DLD1 (cell line): ENCODE results near the gene MRPS30.
"Not testable (repeated sequence)": the region's sequence is repeated elsewhere in the genome, so short reads cannot be mapped to it uniquely, and the experiment has no call there.

ENCODE experiments used
- in situ Hi-C: cut with HindIII; loops from 2 replicates; pipeline ENCODE4 v1.10.0; 2017; ENCODE audit warnings: low sequenced_read_pairs

Gene MRPS30

DNA sequence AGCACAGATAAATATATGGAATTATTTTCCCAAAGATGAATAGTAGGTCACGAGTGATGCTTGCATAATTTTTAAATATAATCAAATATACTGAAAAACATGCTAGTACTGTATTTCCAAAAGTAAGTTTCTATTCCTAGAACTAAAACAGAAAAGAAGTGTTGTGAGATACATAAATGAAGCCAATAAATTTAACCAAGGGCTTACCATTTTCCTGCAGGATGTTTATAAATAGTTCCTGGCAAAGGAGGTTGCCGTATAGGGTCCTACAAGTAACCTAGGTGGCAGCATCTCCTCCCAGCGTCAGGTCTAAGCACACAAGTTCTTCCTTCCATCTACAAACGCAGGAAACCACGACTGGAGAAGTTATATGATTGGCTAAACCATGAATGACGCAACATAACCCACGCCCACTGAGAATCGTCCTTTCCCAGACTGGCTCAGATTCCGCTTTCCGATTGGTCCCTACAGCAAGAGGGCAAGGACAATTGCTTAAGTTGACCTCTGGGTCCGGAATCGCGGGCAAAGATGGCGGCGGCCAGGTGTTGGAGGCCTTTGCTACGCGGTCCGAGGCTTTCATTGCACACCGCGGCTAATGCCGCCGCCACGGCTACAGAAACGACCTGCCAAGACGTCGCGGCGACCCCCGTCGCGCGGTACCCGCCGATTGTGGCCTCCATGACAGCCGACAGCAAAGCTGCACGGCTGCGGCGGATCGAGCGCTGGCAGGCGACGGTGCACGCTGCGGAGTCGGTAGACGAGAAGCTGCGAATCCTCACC lies at the start of gene MRPS30:
Gene MRPS30, plus strand, starts transcription at position 513 of the 780 bp plus-strand sequence. Its CDS starts 16 bp downstream, at position 529.
- in situ Hi-C loops = no loop called here

DNA sequence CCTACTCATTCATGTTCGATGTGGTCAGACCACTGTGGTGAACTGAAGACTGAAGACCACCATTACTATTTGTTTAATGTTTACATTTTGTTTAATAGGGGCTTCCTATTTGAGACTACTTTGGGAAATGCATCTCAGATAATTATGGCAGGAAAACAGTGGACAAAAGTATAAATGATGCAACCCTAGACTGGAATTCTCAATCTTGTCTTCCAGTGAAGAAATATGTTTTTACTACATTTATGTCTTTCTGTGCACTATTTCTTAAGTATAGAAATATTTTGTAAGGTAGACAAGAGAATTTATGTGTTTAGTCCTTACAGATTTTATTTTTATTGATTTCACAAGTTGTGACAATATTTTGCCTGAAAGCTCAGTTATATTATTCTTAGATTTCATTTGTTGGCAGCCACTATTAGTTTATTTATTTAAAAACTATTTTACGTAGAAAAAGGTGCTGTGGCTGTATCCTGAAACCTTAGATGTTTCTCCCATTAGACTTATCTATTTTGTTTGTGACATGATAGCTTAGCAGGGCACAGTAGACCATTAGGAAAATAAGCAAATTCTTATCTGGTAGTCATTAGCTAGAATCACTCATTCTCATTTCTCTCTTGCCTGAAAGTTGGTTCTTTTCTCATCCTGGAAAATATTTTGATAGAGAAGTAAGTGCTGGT lies 39.4 kb upstream of the MRPS30 start:
- in situ Hi-C loops = no loop called here

DNA sequence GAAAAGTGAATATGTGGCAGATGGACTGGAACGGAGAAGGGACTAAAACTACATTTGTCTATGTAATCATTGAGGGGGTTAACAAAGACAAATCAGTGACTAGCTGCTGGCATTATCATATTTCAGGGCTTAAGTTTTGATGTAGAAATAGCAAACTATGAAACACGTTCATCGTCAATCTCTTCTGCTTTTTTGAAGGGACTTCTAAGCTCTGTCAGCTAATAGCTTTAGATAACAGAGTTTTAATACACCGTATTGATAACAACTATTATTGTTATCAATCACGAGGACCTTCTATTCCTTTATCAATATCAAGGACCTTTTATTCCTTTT lies 38.9 kb upstream of the MRPS30 start:
- in situ Hi-C loops = no loop called here

DNA sequence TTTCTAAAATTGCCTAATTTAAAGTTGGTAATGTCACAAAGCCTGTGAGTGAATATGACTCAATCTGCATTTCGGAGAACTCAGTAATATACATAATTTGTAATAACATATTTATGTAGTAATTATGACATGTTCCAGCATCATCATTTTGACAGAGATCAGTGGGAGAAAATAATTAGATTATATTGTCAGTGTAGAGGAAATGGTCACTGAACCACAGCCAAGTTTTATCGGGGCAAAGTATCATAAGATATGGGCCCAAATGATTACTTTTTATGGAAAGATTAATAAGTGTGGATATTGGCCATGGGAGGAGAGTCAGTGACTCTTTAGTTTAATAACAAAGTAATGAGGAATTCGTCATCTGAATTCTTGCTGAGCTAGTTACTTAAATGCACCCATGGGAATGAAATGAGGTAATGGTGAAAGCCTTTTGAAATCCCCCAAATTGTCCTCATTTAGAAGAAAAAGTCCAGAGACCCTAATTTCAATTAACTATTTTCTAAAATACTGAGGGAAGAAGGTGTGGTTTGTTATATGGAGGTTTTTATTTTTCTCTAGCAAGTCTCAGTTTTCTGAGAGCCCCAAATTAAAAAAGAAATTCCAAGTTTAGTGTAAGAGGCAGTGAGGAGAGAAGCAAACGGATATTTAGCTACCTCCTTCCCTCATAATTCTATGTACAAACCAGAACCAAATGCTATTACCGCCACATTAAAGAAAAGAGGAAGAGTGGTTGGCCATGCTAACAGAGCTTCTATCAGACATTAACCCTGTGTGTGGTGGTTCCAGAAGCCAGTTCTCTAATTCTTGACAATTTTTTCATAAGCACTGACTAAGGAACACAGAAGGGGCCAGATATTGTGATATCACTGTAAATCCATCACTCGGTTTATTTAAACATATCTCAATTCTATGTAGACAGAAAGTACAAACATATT lies 37.7 kb upstream of the MRPS30 start:
- in situ Hi-C loops = no loop called here

DNA sequence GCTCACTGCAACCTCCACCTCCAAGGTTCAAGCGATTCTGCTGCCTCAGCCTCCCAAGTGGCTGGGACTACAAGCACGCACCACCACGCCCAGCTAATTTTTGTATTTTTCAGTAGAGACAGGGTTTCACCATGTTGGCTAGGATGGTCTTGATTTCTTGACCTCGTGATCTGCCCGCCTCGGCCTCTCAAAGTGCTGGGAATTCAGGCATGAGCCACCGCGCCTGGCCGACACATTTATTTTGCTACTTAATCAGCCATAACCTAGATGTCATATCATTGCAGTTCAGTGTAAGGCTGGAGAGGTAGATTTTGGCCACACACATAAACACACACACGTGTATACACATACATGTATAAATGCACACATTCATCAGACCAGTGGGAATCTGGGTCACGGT lies 36.4 kb upstream of the MRPS30 start:
- in situ Hi-C loops = not testable (repeated sequence)

DNA sequence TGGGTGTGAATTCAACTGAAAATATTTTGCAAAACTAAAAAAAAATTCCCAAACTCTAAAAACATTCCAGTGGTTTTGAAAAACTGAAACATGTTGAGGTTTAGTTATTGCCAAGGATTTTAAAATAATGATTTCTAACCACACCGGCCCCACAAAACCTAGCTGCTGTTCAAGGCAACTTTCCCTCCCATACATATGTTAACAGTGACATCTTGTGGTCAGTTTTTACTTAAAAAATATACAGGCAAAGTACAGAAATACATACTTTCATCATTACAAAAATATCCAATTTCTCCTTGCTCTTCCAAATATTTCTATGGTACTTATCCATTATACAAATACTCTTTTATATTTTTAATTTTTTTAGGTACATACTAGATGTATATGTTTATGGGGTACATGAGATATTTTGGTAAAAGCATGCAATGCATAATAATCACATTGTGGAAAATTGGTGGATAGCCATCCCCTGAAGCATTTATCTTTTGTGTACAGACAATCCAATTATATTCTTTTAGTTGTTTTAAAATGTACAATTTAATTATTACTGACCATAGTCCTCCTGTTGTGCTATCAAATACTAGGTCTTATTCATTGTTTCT lies 34.4 kb upstream of the MRPS30 start:
- in situ Hi-C loops = no loop called here

DNA sequence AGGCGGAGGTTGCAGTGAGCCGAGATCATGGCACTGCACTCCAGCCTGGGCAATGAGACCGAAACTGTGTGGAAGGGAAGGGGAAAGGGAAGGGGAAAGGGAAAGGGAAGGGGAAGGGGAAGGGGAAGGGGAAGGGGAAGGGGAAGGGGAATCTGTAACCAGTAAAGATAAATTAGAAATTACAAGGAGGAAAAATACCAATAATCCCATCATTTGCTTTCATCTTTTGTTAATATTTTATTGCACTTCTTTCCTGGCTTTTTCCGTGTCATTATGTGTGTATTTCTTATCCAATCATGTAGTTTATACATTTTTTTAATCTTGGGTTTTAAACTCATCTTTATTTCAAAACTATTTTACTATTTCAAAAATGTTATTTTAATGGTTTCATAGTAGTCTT lies 29.6 kb upstream of the MRPS30 start:
- in situ Hi-C loops = no loop called here

DNA sequence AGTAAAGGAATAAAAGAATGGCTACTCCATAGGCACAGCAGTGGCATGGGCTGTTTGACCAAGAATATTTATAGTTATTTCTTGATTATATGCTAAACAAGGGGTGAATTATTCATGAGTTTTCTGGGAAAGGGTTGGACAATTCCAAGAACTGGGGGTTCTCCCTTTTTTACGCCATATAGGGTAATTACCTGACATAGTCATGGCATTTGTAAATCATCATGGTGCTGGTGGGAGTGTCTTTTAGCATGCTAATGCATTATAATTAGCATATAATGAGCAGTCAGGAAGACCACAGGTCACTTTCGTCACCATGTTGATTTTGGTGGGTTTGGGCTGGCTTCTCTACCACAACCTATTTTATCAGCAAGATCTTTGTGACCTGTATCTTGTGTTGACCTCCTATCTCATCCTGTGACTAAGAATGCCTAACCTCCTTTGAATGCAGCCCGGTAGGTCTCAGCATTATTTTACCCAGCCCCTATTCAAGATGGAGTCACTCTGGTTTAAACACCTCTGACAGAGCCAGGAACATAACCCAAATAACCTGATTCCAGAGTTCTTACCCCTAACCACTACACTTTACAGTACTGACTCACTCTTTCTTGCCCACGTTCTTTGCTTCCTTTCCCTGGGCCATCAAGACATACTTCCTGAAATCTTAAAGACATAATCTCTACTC lies 25.0 kb upstream of the MRPS30 start:
- in situ Hi-C loops = no loop called here

DNA sequence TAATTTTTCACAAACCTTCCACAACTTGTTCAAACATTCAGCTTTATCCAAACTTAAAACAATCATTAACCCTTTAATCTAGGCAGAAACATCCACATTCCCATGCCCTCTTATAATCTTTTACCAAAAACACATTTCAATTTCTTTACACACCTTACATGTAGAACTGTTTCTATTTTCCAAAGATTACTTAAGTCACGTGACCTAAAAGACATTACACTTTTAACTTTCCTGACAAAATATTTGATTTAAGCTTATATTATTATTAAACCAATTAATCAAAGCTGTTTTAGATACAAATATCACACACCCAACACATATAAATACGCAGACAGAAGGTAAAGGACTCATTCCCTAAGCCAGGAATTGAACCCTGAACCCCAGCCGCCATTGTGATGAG lies 21.0 kb upstream of the MRPS30 start:
- in situ Hi-C loops = no loop called here

DNA sequence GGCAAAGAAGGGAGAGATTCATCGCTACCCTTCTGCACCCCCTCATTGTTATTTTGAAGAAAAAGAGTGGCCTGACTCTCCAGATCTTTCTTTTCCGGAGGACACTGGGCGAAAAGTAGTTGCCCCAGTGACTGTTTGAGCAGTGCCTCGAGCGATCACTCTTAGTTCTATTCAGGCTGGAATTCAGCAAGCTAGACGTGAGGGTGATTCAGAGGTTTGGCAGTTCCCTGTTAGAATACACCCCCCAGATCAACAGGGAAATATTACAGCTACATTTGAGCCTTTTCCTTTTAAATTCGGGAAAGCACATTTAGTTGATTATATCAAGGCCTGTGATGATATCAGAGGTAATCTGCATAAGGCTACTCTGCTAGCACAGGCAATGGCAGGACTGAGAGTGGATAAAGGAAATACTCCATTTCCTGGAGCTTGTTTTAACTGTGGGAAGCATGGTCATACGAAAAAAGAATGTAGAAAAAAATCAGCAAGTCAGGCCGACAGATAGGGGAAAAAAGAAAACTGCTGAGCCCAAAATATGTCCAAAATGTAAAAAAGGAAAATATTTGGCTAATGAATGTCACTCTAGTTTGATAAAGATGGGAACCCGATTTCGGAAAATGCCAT lies 19.3 kb upstream of the MRPS30 start:
- in situ Hi-C loops = not testable (repeated sequence)

DNA sequence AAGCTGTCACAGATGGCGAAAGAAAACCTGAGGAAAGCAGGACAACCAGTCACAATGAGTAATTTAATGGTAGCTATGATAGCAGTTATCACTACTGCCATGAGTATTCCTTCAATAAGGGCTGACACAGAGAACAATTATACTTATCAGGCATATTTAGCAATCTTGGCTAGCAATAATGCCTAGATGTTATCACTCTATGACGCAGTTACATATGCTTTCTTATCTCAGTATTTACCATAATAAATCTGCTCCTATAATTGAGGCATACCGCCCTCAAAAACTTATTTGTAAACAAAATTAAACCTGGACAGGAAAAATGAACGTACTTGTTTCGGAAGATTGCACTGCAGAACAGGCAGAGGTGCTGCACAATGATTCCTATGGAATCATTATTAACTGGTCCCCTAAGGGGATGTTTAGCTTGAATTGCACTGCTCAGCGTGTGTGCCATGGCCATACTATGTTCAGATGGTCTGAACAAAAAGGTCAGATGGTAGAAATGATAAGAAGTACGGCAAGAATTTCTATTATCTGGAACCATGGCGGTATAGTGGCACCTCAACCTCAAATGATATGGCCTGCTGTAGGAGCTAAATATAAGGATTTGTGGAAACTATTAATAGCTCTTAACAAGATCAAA lies 16.6 kb upstream of the MRPS30 start:
- in situ Hi-C loops = not testable (repeated sequence)

DNA sequence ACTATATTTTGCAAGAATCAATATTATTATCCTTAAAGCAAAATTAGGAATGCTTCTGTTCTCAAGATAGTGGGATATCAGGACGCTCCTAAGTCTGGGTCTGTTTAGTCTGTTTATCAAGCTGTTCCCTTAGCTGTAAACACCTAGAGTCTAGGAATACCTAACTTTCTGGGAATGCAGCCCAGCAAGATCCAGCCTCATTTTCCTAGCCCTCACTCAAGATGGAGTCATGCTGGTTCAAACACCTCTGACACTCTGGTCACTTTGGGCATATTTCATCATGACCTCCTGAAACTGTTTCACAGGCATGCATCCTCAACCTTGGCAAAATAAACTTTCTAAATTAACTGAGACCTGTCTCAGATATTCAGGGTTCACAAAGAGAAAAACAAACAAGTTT lies 14.4 kb upstream of the MRPS30 start:
- in situ Hi-C loops = no loop called here

DNA sequence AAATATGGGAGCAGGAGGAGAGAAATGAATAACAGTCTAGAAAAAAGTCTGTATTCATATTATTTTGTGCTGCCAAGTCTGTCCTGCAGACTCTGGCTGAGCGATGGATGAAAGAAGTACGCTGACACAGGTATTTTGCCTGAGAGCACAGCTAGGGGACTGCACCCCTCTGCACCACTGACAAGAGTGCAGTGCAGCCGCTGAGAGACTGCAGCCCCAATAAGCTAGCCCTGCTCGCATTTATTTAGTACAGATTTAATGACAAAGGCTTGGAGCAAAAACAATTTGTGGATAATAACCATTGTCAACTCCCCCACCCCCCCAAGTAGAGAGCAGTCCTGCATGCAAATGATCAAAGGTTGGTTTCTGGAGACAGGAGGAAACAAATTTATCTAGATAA lies 13.3 kb upstream of the MRPS30 start:
- in situ Hi-C loops = no loop called here

DNA sequence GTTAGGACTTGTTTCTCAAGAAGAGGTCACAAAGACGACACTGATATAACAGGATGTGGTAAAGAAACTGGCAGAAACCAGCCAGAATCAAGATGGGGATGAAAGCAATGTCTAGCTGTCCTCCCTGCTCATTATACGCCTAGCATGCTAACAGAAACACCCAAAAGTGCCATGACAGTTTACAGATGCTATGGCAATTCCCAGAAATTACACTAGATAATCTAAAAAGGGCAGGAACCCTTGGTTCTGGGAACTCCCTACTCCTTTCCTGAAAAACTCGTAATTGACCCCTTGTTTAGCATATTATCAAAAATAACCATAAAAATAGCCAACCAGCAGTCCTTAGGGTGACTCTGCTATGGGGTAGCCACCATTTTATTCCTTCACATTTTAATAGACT lies 10.9 kb upstream of the MRPS30 start:
- in situ Hi-C loops = no loop called here

DNA sequence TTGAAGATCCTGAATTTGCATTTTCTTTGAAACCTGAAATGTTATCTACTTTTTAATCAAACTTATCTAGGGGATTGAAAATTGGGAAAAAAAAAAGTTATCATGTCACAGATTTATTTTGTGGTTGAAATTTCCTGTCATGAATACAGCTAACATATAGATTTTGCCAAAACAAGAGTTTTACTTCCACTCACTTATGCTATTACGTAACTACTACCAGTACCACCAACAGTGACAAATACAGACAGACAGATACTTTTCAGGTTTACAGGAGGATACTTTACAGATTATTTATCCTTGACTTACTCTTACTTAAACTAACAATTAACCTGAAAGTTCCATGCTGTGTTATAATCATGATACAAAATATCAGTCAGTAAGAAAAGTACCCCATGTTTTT lies 6.8 kb upstream of the MRPS30 start:
- in situ Hi-C loops = no loop called here

DNA sequence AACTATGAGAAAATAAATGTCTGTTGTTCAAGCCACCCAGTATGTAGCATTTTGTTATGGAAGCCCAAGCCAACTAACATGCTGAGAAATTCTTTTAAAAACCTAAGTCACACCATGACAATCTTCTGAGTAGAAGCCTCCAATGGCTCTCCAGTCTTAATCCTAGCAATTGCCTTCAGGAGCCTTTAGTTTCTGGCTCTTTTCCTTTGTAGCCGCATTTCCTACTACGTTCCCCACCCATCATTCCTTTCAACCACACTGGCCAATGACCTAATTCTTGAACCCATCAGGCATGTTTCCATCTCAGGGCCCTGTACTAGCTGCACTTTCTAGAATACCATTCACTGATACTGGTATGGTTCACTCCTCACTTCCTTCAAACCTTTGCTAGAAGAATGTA lies 2.1 kb upstream of the MRPS30 start:
- in situ Hi-C loops = no loop called here

DNA sequence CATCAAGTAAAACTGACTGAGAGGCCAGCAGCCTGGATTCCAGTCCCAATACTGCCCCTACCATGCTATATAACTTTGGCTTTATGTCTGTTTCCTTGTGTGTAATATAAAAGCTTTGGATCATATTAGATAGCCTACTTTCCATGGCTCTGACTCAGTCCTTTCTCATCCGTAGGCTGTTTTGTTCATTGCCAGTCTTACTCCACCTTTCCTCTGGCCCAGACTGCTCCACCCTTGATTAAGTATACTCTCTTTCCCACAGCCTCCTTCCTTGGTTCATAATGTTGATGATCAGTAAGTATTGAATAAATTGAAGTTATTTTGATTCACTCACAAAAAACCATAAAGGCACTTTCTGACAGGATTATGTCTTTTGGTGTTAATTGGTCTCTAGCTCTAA lies 1.5 kb upstream of the MRPS30 start:
- in situ Hi-C loops = no loop called here

DNA sequence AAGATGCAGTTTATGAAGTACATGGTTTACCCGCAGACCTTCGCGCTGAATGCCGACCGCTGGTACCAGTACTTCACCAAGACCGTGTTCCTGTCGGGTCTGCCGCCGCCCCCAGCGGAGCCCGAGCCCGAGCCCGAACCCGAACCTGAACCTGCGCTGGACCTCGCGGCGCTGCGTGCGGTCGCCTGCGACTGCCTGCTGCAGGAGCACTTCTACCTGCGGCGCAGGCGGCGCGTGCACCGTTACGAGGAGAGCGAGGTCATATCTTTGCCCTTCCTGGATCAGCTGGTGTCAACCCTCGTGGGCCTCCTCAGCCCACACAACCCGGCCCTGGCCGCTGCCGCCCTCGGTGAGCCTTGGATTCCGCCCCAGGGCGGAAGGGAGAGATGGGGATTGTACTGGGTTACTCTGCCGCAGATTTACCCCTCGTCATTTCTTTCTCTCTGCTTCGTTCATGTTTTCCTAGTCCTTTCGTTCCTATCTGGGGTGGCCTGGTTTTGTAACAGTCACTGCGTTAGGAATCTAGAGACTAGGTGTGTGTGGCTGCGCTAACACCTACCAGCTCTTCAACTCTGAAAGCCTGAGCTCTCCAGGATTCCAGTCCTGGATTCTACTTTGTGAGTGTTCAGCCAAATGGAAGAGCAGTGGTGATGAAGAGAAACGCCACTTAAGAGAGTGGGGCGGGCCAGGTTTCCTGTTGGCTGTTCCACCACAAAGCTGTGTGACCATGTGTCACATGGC lies 638 bp downstream of the MRPS30 start:
- in situ Hi-C loops = no loop called here

DNA sequence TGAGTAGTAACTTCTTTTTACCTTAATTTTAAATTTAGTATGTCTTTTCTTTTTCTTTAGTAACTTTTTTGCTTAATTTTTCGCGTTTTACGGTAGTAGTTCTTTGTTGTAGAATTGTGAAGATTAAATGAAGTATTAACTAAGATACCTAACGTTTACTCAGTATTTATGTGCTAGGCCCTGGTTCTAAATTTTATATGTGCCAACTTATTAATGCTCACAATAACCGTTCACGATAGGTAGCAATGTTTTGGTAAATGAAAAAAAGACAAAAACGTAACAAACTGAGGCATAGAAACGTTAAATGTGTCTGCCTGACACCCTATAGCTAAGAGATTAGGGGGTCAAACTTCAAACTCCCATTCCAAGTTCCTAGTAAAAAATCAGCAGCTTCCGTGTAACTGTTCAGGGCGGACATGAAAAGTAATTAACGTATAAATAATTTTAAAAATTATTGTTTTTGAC lies 1.2 kb downstream of the MRPS30 start:
- in situ Hi-C loops = no loop called here
